ENCODE results near the gene PREX1.
"Not testable (repeated sequence)": the region's sequence is repeated elsewhere in the genome, so short reads cannot be mapped to it uniquely, and the experiment has no call there.

Gene PREX1

GRCh38 chr20:48847498-48848205 lies 19.9 kb upstream of the PREX1 start:
- DNase-seq = no peak

DNA sequence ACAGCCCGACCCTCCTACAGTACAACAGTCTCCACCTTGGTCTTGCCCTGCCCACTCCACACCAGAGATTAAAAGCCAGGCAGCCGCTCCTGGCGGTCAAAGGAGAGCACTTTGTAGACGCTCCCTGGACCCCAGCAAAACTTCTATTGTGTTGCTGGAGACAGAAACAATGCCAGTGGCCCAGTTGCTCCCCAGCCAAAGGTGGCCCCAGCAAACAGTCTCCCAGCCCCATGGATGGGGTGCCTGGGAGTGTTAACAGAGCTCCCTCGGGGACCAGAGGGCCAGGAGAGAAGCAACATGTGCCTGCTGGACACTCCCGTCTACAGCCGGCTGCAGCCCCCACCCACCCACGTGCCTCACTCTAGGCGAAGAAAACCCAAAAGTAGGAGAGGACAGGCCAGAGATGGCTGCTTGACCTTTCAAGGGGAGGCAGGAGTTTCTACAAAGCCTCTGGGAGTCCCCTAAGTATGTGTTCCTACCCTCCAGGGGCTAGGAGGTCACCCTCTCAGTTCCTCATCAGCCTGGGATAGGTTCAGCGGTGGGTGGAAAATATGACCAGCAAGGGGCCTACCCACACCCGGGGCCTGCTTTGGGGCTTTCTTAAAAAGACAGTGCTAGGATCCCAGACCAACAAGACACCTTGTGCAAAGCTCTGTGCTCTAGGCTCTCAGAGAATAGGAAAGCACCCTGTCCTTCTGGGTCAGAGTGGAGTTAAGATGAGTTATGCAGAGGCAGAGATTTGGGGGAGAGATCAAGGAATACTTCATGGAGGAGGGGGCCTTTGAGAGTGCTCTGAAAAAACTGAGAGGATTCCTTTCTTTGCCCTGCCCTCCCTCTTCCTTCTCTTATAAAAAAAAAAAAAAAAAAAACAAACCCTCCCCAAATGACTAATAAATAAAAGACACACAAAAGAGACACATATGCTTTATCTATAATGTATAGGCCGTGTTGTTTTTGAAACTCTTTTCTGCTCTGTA lies 19.0 kb upstream of the PREX1 start:
- DNase-seq = peak; percentile 13

DNA sequence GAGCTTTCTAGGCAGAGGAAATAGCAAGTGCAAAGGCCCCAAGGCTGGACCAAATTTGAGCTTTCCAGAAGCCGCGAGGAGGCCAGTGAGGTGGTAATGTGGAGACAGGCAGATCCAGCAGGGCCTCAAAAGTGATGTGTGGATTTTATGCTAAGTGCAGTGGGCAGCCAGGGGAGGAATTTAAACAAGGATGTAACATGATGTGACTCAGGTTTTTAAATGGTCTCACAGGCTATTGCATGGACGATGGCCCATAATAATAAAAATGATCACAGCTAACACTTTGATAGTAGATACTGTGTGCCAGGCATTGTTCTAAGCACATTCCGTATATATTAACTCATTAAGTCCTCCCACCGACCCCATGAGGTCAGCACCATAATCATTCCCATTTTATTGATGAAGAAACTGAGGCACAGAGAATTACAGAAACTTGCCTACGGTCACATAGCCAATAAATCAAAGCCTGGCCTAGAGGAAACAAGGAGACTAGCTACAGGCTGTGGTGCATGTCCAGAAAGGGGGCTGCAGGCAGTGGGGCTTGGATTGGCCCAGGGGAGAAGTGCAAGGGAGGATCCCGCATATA lies 18.0 kb upstream of the PREX1 start:
- DNase-seq = no peak

GRCh38 chr20:48844996-48845395 lies 17.2 kb upstream of the PREX1 start:
- DNase-seq = no peak

GRCh38 chr20:48843896-48844295 lies 16.1 kb upstream of the PREX1 start:
- DNase-seq = not testable (repeated sequence)

DNA sequence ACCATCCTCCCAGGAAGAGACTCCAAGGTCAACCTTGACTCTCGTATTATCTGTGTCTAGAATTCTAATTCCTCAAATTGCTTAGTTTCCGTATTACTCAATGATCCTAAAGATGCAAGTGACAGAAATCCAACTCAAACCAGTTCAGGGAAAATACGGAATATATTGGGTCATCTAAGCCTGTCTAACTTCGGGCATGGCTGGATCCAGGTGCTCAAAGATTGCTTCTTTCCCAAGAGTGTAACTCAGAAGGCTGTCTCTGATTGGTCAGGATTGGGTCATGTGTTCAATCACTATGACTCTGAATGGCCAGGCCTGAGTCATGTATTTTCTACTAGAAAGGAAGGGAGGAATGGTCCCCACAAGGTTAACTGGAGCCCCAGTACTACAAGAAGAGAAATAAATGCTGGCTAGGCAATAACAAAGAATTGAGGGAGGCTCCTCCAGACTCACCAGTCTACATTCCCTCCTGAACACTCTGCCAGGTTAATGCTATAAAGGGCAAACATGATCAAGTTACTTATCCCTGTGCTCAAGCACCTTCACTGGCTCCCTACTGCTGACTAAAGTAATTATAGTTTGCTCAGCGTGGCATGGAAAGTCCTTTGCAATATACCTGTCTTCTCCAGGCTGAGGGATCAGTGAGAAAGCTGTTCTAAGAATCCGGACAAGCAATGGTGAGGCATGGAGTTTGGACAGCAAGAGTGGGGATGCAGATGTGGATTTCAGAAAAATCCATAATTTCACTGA lies 15.4 kb upstream of the PREX1 start:
- no peak for DNase-seq

DNA sequence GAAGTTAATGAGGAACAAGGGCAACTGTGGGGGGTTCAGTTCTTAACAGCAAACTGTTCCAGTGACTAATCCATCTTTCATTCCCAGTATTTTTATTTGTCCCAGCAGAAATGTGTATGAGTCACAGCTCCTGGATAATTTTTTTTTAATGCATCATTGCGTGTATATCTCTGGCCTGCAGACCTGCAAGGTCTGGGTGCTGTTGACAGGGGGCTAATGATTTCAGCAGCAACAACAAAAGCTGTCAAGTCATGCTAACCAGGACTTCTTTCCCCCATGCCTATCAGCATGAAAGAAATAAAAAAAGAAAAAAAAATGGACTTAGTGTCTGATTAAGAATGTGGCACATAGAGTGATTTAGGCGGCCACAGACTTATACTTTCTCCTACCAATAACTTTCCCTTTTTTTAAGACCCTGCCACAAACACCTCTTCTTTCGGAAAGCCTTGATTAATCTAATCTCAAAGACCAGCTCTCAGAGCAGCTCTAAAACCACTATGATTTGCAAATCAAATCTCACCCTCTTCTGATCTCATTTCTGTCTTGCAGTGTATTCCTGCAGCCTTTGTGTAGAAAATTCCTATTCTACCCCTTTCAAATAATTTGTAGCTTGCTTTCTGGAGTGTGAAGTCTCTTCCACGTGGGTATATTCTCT lies 14.2 kb upstream of the PREX1 start:
- DNase-seq = no peak

- no peak for DNase-seq
Observed at GRCh38 chr20:48841196-48841874, 13.5 kb upstream of the PREX1 start.

DNA sequence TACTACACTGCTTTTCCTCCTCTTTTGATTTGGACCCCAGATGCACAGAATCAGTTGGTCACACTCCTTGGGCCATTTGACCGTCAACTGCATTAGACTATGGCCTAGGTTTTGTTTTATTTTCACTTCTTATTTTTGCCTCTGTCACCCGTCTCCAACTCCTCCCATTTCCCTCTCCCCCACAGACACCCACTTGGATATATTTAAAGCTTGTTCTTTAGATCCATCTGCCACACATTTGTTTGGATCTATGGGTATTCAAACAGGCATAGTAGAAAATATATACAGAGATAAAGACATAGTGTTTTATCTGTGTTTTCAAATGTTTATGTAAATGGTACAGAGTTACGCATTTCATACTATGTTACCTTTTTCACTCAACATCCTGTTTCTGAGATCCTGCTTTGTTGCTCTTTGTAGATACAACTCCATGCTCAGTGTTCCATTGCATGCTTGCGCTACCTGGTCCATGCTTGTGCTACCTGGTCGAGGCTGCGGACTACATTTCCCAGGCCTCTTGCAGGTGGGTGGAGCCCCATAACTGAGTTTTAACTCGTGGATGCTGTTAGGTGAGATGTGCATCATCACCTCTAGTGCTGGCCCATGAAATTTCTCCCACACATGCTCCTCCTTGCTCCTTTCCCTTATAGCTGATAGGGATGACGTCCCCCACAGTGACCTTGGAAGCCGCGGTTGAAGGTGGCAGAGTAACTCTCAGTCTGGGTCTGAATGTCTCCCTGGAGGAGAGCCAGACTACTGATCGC lies 11.5 kb upstream of the PREX1 start:
- DNase-seq = no peak

GRCh38 chr20:48837014-48837413 lies 9.2 kb upstream of the PREX1 start:
- DNase-seq = no peak

- DNase-seq = no peak
Observed at GRCh38 chr20:48835390-48835789, 7.6 kb upstream of the PREX1 start.

- DNase-seq = no peak
Observed at GRCh38 chr20:48834278-48834677, 6.5 kb upstream of the PREX1 start.

DNA sequence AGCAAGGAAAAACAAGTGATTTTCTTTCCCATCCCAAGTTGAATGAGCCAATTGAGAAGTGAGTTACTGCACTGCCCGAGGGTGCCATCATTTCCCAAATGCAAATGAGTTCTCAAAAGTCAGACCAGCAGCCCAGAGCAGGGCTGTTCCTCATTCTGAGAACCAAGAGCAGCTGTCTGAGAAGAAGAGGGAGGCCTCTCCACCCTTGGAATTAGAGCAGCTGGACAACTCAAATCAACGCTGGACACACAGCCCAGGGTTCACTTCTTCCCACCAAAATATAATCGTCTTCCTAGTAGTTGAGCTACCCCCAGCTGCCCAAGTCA lies 4.6 kb upstream of the PREX1 start:
- no peak for DNase-seq

DNA sequence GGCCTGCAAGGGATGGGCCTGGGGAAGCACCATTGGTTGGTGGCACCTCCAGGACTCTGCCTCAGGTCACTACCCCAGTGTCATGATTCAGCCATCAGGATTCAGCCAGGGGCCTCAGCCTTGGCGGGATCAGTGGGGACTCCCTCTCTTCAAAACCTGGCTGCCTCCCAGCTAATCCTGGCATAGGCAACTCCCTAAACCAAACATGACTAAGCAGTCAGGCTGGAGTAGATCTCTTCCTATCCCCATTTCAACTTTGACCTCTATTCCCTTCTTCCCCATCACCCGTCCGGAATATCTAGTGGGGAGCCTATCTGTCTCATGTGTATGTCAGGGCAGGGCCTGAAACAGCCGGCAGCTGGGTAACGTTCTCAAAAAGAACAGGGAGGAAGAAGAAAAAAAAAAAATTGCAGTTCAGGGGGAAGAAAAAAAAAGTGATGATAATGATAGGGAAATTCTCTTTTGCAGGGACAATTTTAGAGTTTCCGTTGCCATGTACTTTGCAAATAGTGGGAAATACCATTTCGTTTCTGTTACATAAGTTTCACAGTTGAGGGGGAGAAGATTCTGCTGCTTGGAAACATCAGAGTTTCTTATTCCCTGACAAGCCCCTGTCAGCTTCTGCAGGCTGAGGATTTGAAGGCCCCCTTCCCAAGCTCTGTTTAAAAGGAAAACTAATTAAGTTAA lies 4.1 kb upstream of the PREX1 start:
- DNase-seq = no peak

DNA sequence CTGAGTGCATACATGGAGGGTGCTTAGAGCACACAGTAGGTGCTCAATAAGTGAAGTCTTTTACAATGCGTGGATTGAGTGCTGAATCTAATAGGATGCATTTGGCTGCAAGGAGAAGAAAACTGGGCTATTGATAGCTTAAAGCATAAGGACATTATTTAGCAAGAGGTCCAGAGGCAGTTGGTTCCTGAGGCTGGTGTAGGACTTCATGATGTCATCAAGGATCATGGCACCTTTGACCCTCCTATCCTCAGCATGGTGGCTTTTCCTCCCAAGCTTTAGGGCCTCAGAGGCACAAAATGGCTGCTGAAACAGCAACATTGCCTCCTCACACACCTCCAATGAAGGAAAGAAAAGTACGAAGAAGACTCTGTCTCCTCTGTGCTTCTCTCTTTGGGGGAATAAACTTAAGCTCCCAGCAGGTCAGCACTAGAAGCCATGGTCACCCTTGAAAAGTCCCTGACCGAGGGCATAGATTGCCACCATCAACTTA lies 3.1 kb upstream of the PREX1 start:
- DNase-seq = no peak

- no peak for DNase-seq
Observed at GRCh38 chr20:48829940-48830339, 2.1 kb upstream of the PREX1 start.

DNA sequence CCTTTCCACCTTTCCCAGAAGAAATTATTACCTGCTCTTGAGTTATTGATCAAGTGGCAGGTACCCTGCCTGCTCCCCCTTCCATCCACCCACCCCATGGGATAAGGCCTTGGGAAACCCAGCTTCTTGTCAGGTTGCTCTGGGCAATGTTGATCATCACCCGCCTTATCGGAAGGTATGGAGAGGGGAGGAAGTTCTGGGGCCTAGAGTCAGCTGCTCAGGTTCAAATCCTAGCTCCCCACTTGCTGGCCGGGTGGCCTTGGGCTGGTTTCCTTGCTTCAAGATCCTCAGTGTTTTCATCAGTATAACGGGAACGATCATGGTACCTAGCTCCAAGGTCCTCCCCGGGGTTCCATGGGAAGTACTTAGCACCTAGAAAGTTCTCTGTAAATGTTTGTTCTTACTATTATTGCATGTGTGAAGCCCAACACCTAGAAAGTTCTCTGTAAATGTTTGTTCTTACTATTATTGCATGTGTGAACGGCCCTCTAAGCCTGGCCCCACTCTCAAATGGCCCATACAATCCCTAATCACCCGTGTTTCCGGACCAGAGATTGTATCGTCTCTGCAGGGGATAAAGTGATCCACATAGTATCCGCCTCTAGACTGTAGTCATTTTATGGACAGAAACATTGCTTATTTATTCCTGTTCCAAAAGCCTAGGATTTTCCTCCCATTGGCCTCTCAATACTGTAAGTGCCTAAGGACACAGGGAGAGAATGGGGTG lies 1.1 kb upstream of the PREX1 start:
- DNase-seq = no peak

- peak; percentile 70 for DNase-seq
Observed at GRCh38 chr20:48826883-48827771, 672 bp downstream of the PREX1 start.

GRCh38 chr20:48826480-48826879 lies 1.3 kb downstream of the PREX1 start:
- not testable (repeated sequence) for DNase-seq
